GM06990 (cell line): ENCODE results near the gene ATMIN.
A peak's percentile ranks its signal among the peaks of the same experiment; 100 is the strongest.

Experiments used
- DNase-seq: peaks from one replicate; pipeline ENCODE4 v3.0.0-alpha.2; 2011; ENCODE audit not compliant: insufficient read length; ENCODE audit errors: extremely low read depth
- H3K27me3 ChIP-seq: replicated peaks from 2 replicates; pipeline ENCODE4 v1.6.0; 2011; ENCODE audit warnings: low read length; ENCODE audit not compliant: control insufficient read depth, insufficient read depth
- H3K36me3 ChIP-seq: 2 replicates; pipeline ENCODE4 v1.5.1; 2011; ENCODE audit warnings: low read length; ENCODE audit not compliant: control insufficient read depth, insufficient read depth
- H3K4me3 ChIP-seq: replicated peaks from 2 replicates; pipeline ENCODE4 v1.5.1; 2011; ENCODE audit warnings: low read depth, mild to moderate bottlenecking, control low read depth, low read length
- CTCF ChIP-seq: IDR thresholded peaks from 2 replicates; pipeline ENCODE4 v1.5.1; 2011; ENCODE audit warnings: low read length, control low read depth, mild to moderate bottlenecking, inconsistent platforms; ENCODE audit not compliant: insufficient read depth, poor library complexity, severe bottlenecking

The ATMIN gene

GRCh38 chr16:81081014-81081413, 45.4 kb downstream of the ATMIN start:
- Histone ChIP-seq H3K36me3 (no peaks in the 10 kb centered on the region), H3K4me3 (no peak overlapping the region), H3K27me3 (no peaks in the 10 kb centered on the region)
- DNase-seq = no peak
- TF ChIP-seq CTCF = no peak

- no peak overlapping the region for H3K4me3 ChIP-seq
- no peaks in the 10 kb centered on the region for H3K27me3 ChIP-seq
- no peak for TF ChIP-seq CTCF
- no peaks in the 10 kb centered on the region; the same call in none of the 2 replicates for H3K36me3 ChIP-seq
- DNase-seq = no peak
Measured at GRCh38 chr16:81088836-81089235, 53.2 kb downstream of the ATMIN start.

GRCh38 chr16:81094771-81095251, 59.2 kb downstream of the ATMIN start:
- Histone ChIP-seq H3K36me3 (no peaks in the 10 kb centered on the region; the same call in 1 of the 2 replicates), H3K4me3 (peak overlapping the region; percentile 39), H3K27me3 (no peaks in the 10 kb centered on the region)
- DNase-seq = no peak
- no peak for TF ChIP-seq CTCF

GRCh38 chr16:81095653-81095952, 60.0 kb downstream of the ATMIN start:
- Histone ChIP-seq H3K4me3 (peak overlapping the region; percentile 82), H3K27me3 (no peaks in the 10 kb centered on the region), H3K36me3 (no peaks in the 10 kb centered on the region; the same call in 1 of the 2 replicates)
- no peak for TF ChIP-seq CTCF
- DNase-seq = no peak

- no peaks in the 10 kb centered on the region; the same call in 1 of the 2 replicates for H3K36me3 ChIP-seq
- TF ChIP-seq CTCF = no peak
Measured at GRCh38 chr16:81095953-81096714, 60.5 kb downstream of the ATMIN start, which contains the start of gene GCSH. TSS of gene GCSH (minus strand) at chr16:81096395. CDS start at chr16:81096278, 117 bp downstream.

GRCh38 chr16:81096715-81097208, 61.1 kb downstream of the ATMIN start:
- no peak for DNase-seq
- TF ChIP-seq CTCF = no peak
- Histone ChIP-seq H3K36me3 (no peaks in the 10 kb centered on the region; the same call in 1 of the 2 replicates), H3K27me3 (no peaks in the 10 kb centered on the region), H3K4me3 (peak overlapping the region; percentile 10)

More at GRCh38 chr16:81095953-81096714, 60.5 kb downstream of the ATMIN start, which contains the start of gene GCSH:
- Histone ChIP-seq H3K27me3 (no peaks in the 10 kb centered on the region), H3K4me3 (peak within 1 kb of the TSS; percentile 82)
- DNase-seq = peak; percentile 99
